GF-D8 (cell line): ENCODE data around the gene AMMECR1.

Experiments used
- DNase-seq: peaks from one replicate; lab custom pipeline; 2025; lab: John Stamatoyannopoulos, UW

Gene AMMECR1

GRCh38 chrX:110211340-110211739, 106.5 kb downstream of the AMMECR1 start:
- DNase-seq = no peak

DNA sequence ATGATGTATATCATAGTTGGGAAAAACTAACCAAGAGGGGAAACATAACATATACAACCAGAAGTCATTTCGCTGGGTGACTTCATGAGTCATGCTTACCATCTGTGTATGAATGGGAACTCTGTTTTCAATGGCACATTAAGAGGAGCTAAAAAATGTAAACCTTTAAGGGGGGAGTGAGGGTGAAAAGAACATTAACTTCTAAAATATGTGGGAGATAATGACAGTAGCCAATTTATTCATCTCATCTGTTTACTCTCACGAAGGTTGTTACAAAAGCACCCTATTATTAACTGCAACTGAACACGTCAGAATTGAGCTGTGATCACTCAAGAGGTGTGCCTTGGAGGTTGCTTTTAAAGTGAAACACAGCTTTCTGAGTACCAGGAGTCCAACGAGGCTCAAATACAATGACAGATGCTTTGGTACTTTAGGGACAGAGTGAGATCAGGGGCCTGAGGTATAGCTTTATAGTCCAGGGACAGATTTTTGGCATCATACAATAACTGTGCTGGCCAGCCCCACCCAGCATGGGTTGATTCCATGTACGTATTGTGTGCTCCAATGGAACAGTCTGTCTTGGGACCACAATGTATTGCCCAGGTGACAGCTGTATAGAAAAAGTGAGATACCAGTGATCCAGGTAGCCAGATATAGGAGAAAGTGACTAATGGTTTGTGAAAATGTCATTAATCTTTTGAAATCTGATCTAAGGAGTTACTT, 107.3 kb downstream of the AMMECR1 start:
- no peak for DNase-seq

DNA sequence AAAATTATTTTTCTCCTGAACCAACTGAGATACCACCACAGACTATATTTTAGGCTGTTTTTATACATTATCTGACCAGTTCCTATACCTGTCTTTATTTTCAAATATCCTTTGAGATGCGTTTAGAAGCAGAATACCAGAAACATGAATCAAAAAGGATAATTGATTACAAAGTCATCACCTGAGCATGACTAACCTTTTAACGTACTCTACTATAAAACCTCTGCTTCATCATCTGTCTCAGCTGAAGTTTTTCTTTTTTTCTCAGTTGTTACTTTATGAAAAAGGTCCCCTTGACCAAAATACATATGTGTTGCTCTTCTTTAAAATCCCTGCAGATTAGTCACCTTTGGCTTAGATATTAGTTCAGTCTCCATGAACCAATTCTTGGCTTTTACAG, 109.8 kb downstream of the AMMECR1 start:
- DNase-seq = no peak

GRCh38 chrX:110204986-110205385, 112.9 kb downstream of the AMMECR1 start:
- DNase-seq = no peak

DNA sequence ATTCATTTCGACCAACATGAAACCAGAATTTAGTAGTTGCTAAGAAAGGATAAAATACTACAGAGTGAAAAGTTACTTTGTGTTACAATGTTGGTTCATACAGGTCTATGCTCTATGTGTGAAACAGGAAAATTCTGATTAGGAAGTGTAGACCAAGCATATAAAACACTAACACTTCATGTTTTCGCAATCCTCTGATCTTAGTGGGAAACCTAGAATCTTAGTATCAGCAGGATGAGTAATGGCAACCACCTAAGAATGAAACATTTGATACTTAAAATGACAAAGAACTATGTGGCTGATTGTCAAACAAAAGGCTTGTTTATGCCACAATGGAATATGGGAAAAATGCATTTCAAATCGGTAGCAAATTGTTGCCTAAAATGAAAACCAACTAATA, 116.1 kb downstream of the AMMECR1 start:
- no peak for DNase-seq

GRCh38 chrX:110194977-110195376, 122.9 kb downstream of the AMMECR1 start:
- DNase-seq = no peak

- DNase-seq = peak; percentile 46
Observed at GRCh38 chrX:110192516-110192915, 125.4 kb downstream of the AMMECR1 start.

- DNase-seq = no peak
Observed at GRCh38 chrX:110188701-110189558, 129.0 kb downstream of the AMMECR1 start.

DNA sequence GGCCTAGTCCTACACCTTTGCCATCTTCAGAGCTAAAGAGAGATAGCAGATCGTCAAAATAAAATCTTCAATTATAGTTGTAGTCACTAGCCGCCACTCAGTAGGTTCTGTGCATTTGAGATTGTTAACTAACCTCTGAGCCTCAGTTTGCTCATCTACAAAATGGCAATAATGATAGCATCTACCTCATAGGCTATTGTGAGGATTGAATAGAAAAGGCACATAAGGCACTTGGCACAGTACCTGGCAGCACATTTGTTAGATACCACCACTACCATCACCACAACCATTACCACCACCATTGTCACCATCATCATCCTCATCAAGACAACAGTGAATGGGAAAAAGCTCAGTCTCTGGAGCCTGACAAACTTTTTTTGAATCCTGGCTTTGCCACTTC, 134.6 kb downstream of the AMMECR1 start:
- DNase-seq = no peak

GRCh38 chrX:110182865-110183264, 135.0 kb downstream of the AMMECR1 start:
- no peak for DNase-seq

DNA sequence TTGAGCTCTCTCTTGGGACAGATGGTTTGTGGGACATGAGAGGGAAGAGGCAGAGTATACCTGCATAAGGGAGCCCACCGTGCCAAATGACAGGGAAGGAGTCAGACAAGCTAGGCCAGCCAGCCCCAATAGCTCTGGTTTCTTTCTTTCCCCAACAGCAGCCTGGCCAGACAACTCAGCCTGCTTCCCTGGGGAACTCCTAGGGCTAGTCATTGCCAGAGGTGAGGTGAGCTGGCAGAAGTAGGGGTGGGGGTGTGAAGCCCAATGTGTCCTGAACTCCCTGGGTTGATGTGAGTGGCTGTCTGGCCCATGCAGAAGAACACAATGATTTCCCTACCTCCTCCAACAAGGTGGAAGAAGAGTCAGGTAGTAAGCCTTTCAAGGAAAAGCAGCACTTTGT, 135.5 kb downstream of the AMMECR1 start:
- DNase-seq = no peak

DNA sequence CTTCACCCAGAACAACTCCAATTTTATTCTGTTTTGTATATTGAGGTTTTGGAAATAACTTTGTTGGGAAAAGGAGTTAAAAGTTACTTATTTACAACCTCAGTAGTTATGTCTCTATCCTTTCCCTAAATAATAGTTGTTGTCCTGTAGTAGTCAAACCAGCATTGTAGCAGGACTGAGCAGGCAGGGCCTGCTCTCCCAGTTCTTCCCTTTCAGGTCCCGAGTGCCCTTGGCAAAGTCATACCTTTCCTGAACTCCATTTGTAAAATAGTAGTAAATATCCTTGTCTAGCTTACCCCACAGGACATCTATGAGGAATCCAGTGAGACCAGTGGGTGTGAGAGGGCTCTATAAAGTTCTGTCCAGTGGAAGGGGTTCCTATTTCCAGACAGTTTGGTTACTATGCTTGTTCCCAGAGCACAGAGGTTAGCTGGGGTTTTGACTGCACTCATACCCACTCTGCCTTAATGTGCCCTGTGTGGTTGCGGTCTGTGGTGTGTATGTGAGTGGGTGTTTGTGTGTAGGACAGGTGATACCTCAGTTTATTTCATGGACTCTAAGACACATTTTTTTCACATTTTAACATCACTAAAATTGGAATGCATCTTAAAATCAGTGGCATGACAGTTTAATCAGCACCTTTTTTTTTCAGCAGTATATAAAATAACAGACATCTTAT, 136.3 kb downstream of the AMMECR1 start:
- DNase-seq = no peak

- no peak for DNase-seq
Observed at GRCh38 chrX:110180928-110181310, 137.0 kb downstream of the AMMECR1 start.

GRCh38 chrX:110180176-110180927, 137.5 kb downstream of the AMMECR1 start:
- DNase-seq = no peak

DNA sequence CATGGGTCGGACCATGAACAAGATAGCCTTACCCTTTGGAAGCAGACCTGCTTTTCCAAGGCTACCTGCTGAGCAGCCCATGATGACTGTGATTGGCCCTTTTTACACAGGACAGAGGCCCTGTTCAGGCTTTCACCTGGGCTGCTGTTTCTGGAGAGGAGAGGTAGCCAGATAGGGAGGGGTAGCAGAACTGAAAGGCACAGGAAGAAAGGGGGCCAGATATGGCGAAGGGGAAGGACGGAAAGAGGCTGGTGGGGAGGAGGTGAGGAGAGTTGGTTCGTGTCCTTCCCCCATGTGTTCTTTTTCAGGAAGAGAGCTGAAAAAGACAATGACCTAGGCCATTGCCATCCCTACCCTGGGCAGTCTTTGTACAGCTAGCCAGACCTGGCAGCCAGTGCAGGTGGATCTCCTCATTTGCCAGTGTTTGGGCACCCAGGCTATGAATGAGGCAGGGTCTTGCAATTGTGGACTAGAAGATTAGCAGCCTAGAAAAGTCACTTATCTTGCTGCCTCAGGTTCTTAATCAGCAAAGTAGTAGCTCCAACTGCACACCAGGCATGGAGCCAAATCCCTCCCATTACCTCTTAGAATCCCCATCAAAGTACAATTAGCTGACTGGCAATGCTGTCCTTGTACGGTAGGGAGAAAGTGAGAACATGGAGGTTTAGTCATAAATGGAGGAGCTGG, 139.6 kb downstream of the AMMECR1 start:
- DNase-seq = no peak

DNA sequence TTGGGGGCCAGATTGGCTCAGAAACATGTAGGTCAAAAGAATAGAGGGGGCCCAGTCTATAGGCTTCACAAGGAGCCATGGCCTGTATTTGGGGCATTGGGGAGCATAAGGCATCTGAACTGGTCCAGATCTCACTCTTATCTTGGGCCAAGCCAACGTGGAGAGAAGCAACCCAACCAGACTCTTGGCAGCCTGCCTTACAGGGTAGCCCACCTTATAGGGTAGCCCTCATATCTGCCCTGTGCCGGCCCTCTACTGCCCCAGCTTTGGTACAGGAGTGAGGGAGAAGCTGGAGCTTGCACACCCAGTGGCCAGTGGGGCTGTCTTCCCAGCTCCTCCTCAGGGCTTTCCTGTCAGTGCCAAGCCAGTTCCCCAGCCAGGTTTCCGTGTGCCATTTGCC, 142.2 kb downstream of the AMMECR1 start:
- no peak for DNase-seq

- DNase-seq = no peak
Observed at GRCh38 chrX:110175146-110175545, 142.7 kb downstream of the AMMECR1 start.

- DNase-seq = no peak
Observed at GRCh38 chrX:110173192-110174175, 144.4 kb downstream of the AMMECR1 start.

DNA sequence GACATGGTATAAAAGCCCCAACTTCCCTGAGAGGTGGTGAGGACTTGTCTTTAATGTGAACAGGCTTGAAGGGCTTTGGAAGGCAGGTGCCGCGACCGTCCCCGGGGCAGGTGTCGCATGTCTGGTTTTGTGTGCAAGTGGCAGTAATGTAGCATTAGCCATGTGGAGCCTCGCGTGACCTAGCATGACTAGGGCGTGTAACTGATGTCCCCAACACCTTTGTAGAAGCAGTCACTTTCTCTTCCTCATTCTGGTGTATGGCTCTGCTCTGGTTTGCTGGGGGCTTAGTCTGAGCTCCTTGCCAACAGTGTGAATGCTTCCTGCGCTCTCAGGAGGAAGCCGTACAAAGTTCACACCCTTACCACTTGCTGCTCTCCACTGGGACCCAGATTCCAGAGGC, 145.7 kb downstream of the AMMECR1 start:
- no peak for DNase-seq

GRCh38 chrX:110171442-110171841, 146.4 kb downstream of the AMMECR1 start:
- DNase-seq = no peak
